HepG2 (cell line): Measurements from ENCODE around the gene LYST. TPM values are rescaled to one million over a fixed set of nuclear protein-coding genes. Genes with fewer than 3 reads are reported as not detected.

Experiments used
- ASH2L ChIP-seq: fragments of 300-600, 200-600 bp; sonication (generic); IDR thresholded peaks from 2 replicates; pipeline ENCODE4 v1.7.0; 2017; ENCODE audit warnings: low read depth, mild to moderate bottlenecking, moderate library complexity, mixed read lengths, low read length; ENCODE audit not compliant: insufficient read length
- CC2D1A ChIP-seq: sonication (generic); formaldehyde crosslinking; IDR thresholded peaks from 2 replicates; pipeline ENCODE4 v1.8.1; 2023; ENCODE audit warnings: mild to moderate bottlenecking, missing genetic modification reagents
- CENPBD1 ChIP-seq: sonication (generic); formaldehyde crosslinking; IDR thresholded peaks from 2 replicates; pipeline ENCODE4 v1.8.0; 2022; ENCODE audit warnings: missing genetic modification reagents, low read depth, mild to moderate bottlenecking, borderline replicate concordance
- CERS6 ChIP-seq: sonication (generic); formaldehyde crosslinking; IDR thresholded peaks from 2 replicates; pipeline ENCODE4 v1.5.0; 2020; ENCODE audit warnings: missing genetic modification reagents
- DMAP1 ChIP-seq: IDR thresholded peaks from 2 replicates; pipeline ENCODE4 v1.6.1; 2016
- ELF3 ChIP-seq: IDR thresholded peaks from 2 replicates; pipeline ENCODE4 v1.6.1; 2016; ENCODE audit warnings: missing genetic modification reagents, missing compliant biosample characterization
- HMG20A ChIP-seq: IDR thresholded peaks from 2 replicates; pipeline ENCODE4 v1.6.1; 2016; ENCODE audit warnings: borderline replicate concordance
- HMGXB3 ChIP-seq: sonication (generic); formaldehyde crosslinking; IDR thresholded peaks from 2 replicates; pipeline ENCODE4 v1.4.0; 2020; ENCODE audit warnings: missing genetic modification reagents, borderline replicate concordance
- KDM3A ChIP-seq: IDR thresholded peaks from 2 replicates; pipeline ENCODE4 v1.6.1; 2018; ENCODE audit warnings: low read depth, missing compliant biosample characterization
- MATR3 ChIP-seq: sonication (generic); formaldehyde crosslinking; IDR thresholded peaks from 2 replicates; pipeline ENCODE4 v1.4.0; 2020; ENCODE audit warnings: missing genetic modification reagents
- MTERF4 ChIP-seq: sonication (generic); formaldehyde crosslinking; IDR thresholded peaks from 2 replicates; pipeline ENCODE4 v1.8.0; 2023; ENCODE audit warnings: mild to moderate bottlenecking, missing genetic modification reagents
- SNAPC5 ChIP-seq: sonication (generic); formaldehyde crosslinking; IDR thresholded peaks from 2 replicates; pipeline ENCODE4 v1.8.1; 2023; ENCODE audit warnings: mild to moderate bottlenecking, missing genetic modification reagents, borderline replicate concordance
- ZC3H4 ChIP-seq: sonication (generic); formaldehyde crosslinking; IDR thresholded peaks from 2 replicates; pipeline ENCODE4 v1.4.0; 2020; ENCODE audit warnings: missing genetic modification reagents, borderline replicate concordance
- ZNF138 ChIP-seq: sonication (generic); formaldehyde crosslinking; IDR thresholded peaks from 2 replicates; pipeline ENCODE4 v1.5.0; 2020; ENCODE audit warnings: mild to moderate bottlenecking, low read depth, missing genetic modification reagents
- ZNF543 ChIP-seq: sonication (generic); formaldehyde crosslinking; IDR thresholded peaks from 2 replicates; pipeline ENCODE4 v1.4.0; 2020; ENCODE audit warnings: mild to moderate bottlenecking, missing genetic modification reagents
- ZNF563 ChIP-seq: sonication (generic); formaldehyde crosslinking; IDR thresholded peaks from 2 replicates; pipeline ENCODE4 v1.8.0; 2022; ENCODE audit warnings: mild to moderate bottlenecking, moderate library complexity, missing genetic modification reagents
- ZSCAN12 ChIP-seq: sonication (generic); formaldehyde crosslinking; IDR thresholded peaks from 2 replicates; pipeline ENCODE4 v1.9.0; 2021; ENCODE audit warnings: mild to moderate bottlenecking, missing genetic modification reagents
- ZUFSP ChIP-seq: sonication (generic); formaldehyde crosslinking; IDR thresholded peaks from 2 replicates; pipeline ENCODE4 v1.9.0; 2021; ENCODE audit warnings: missing genetic modification reagents, mild to moderate bottlenecking, borderline replicate concordance
- polyA plus RNA-seq, 8 experiments: library from polyadenylated mRNA; depleted of rRNA in 3 of 8; stranded (reverse) in 7 of 8; unstranded in 1 of 8; fragments of >200 nt; fragmentation: Illumina TruSeq in 4 of 8; extraction: Trizol in 4 of 8; gene quantifications; 2 replicates each; pipeline versions ENCODE4 v1.2.1 to v1.2.3, GENCODE V29; 2011 to 2016; ENCODE audit warnings: low read depth in 4 of 8, missing spikeins in 1 of 8, mixed read lengths in 1 of 8; ENCODE audit not compliant: insufficient read depth in 1 of 8
- total RNA-seq, 5 experiments: library from RNA; depleted of rRNA; stranded (reverse); fragments of >200 nt; fragmentation: Illumina TruSeq; extraction: Trizol; gene quantifications; 2 replicates each; pipeline ENCODE4 v1.2.3, GENCODE V29; 2016; ENCODE audit warnings: low read depth in 1 of 5

LYST gene
- total and polyA plus RNA-seq, 2 of the 13 experiments (the other 11 are each of a cell fraction or from before 2014, with no cell fraction given): 0.91 to 2.5 TPM

GRCh38 chr1:235650341-235651169 is 216.2 kb downstream of the LYST start (continued):
- TF ChIP-seq CERS6 (no peak), ZUFSP (CRISPR knock-in tag) (no peak), ASH2L (peak; percentile 94), ZNF138 (CRISPR knock-in tag) (no peak), CC2D1A (CRISPR knock-in tag) (no peak), HMG20A (CRISPR knock-in tag) (peak; percentile 84), MTERF4 (CRISPR knock-in tag) (no peak; the same call in none of the 2 replicates), ZNF543 (peak; percentile 56), ZNF563 (CRISPR knock-in tag) (no peak), SNAPC5 (CRISPR knock-in tag) (no peak), ZC3H4 (CRISPR knock-in tag) (peak; percentile 84), HMGXB3 (peak; percentile 73; the same call in 1 of the 2 replicates), ELF3 (CRISPR knock-in tag) (peak; percentile 72), KDM3A (CRISPR knock-in tag) (peak; percentile 78; the same call in 1 of the 2 replicates), DMAP1 (CRISPR knock-in tag) (peak; percentile 98), MATR3 (CRISPR knock-in tag) (no peak), ZSCAN12 (CRISPR knock-in tag) (peak; percentile 39; the same call in 1 of the 2 replicates), CENPBD1 (no peak)
